Right lobe of liver (tissue), 6 donors: ENCODE measurements around the gene PLEKHG3. TPM values are rescaled to one million over a fixed set of nuclear protein-coding genes. Genes with fewer than 3 reads are reported as not detected.

Source experiments
- ATAC-seq, 4 donors: fragments of 200-7000 bp; cut with Tn5 transposase; one replicate each; pipeline ENCODE4 v1.9.1; 2020; ENCODE audit warnings: mild to moderate bottlenecking in 4 of 4, moderate library complexity in 4 of 4
- DNase-seq, 3 donors: peaks; one replicate each; pipeline ENCODE4 v3.0.0-alpha.2; 2020
- H3K27ac ChIP-seq, 3 donors: fragments of 200-600 bp; one replicate each; pipeline ENCODE4 v1.8.0; 2022
- H3K27me3 ChIP-seq, 2 donors: fragments of 200-600 bp; one replicate each; pipeline ENCODE4 v1.8.0; 2022
- H3K36me3 ChIP-seq, 4 donors: fragments of 200-600 bp; sonication (generic) in 1 of 4; one replicate each; pipeline versions ENCODE4 v1.5.1 to v1.8.0; 2017 to 2022; ENCODE audit warnings: control low read depth in 1 of 4
- H3K4me1 ChIP-seq, 4 donors: fragments of 200-600 bp; sonication (generic) in 1 of 4; one replicate each; pipeline versions ENCODE4 v1.5.1 to v1.8.0; 2017 to 2022; ENCODE audit warnings: control low read depth in 1 of 4
- H3K4me3 ChIP-seq, 3 donors: fragments of 200-600 bp; one replicate each; pipeline ENCODE4 v1.8.0; 2022
- H3K9me3 ChIP-seq, 4 donors: fragments of 200-600 bp; sonication (generic) in 1 of 4; one replicate each; pipeline versions ENCODE4 v1.5.1 to v1.8.0; 2017 to 2022; ENCODE audit warnings: control low read depth in 1 of 4
- CTCF ChIP-seq, 4 donors: fragments of 200-600 bp in 3 of 4; fragments of 450-650 bp in 1 of 4; IDR thresholded peaks; one replicate each; pipeline versions ENCODE4 v1.5.1 to v1.8.0; 2016 to 2022; ENCODE audit warnings: antibody characterized with exemption in 4 of 4, mild to moderate bottlenecking in 2 of 4
- POLR2A ChIP-seq: fragments of 450-650 bp; IDR thresholded peaks from one replicate; pipeline ENCODE4 v1.6.1; 2017; ENCODE audit warnings: antibody characterized with exemption, mild to moderate bottlenecking
- WGBS: methylation state at CpG from one replicate; pipeline ENCODE4 v1.1.6; 2018; ENCODE audit warnings: low coverage, low lambda C conversion rate; ENCODE audit not compliant: insufficient coverage; ENCODE audit errors: missing lambda C conversion rate; 5-methylcytosine and 5-hydroxymethylcytosine counted together
- intact Hi-C, 2 donors: fragments of 100-400 bp; cut with DNase I; formaldehyde crosslinking; loops; one replicate each; pipeline versions ENCODE4 v1.11.2 to v1.14.1; 2022
- total RNA-seq, 6 experiments: library from RNA; depleted of rRNA in 2 of 6; stranded (reverse); fragments of >200 nt in 2 of 6; fragmentation: NEBNext Ultra II Directional in 3 of 6; extraction: Animal tissue kit (Norgen Biotek cat#: 25700) in 3 of 6; gene quantifications; one replicate each; pipeline versions ENCODE4 v1.1.0 to v1.2.4, GENCODE V29; 2016 to 2023
- donor health status: DM: no; HTN: yes; CAD: no.
- donor health status: DM: no; HTN: no; CAD: no.
- donor health status: DM: no; HTN: no; CAD: no.
- donor health status: DM: no; HTN: yes; CAD: no.
- donor health status: DM: no; HTN: yes; CAD: no.

Gene PLEKHG3
- total RNA-seq, 6 experiments from 2014 or later = 25.4 to 49.1 (median 28.0) TPM

GRCh38 chr14:64692986-64693809, 11.0 kb upstream of the PLEKHG3 start:
- H3K9me3 ChIP-seq = no peaks in the 10 kb centered on the region
- no peak overlapping the region for H3K4me3 ChIP-seq
- TF ChIP-seq CTCF (IDR thresholded peaks at IDR 0.05) = no peak
- no peak for TF ChIP-seq POLR2A
- H3K27me3 ChIP-seq = no peaks in the 10 kb centered on the region
- no peaks in the 10 kb centered on the region for H3K4me1 ChIP-seq
- no peak overlapping the region for H3K27ac ChIP-seq
- ATAC-seq = no peak
- intact Hi-C loops = no loop called here
- peak in 1 of 3 donors; percentile 18 for DNase-seq
- H3K36me3 ChIP-seq = no peaks in the 10 kb centered on the region
- 70% methylated on average over 3 of the region's 5 CpGs for WGBS

GRCh38 chr14:64693810-64694165, 10.4 kb upstream of the PLEKHG3 start:
- Histone ChIP-seq H3K9me3 (no peaks in the 10 kb centered on the region), H3K4me3 (no peak overlapping the region), H3K27ac (no peak overlapping the region), H3K27me3 (no peaks in the 10 kb centered on the region), H3K36me3 (no peaks in the 10 kb centered on the region), H3K4me1 (peaks cover 0 to 3% (median 0%) of the 10 kb centered on the region in 4 donors)
- intact Hi-C loops = no loop called here
- ATAC-seq (no peak), DNase-seq (no peak)
- 81% methylated on average over 2 of the region's 2 CpGs for WGBS
- TF ChIP-seq POLR2A (no peak), CTCF (IDR thresholded peaks at IDR 0.05) (no peak)

DNA sequence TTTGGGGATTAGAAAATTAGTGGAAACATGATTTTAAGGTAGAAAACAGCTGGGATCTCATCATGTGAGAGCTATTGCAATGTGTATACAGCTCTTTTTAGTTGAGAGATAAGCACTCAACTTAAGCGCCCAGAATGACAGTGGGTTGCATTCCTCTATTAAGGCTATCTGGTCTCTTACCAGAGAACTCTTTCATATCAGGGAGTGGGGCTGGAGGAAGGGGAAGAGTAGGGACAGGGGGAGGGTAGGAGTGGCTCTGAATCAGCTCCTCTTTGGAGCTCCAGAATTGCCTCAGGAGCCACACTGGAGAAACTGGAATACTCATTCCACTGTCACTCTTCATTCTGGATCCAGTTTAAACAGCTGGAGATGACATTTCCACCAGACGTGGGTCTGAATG, 9.2 kb upstream of the PLEKHG3 start:
- DNase-seq (no peak), ATAC-seq (no peak)
- H3K27ac ChIP-seq = no peak overlapping the region
- no peaks in the 10 kb centered on the region for H3K36me3 ChIP-seq
- TF ChIP-seq POLR2A (no peak), CTCF (IDR thresholded peaks at IDR 0.05) (no peak)
- no peaks in the 10 kb centered on the region for H3K27me3 ChIP-seq
- 58% methylated on average over 2 of the region's 2 CpGs for WGBS
- intact Hi-C loops = no loop called here
- H3K4me1 ChIP-seq = peaks cover 0 to 7% (median 0%) of the 10 kb centered on the region in 4 donors
- H3K9me3 ChIP-seq = no peaks in the 10 kb centered on the region
- H3K4me3 ChIP-seq = no peak overlapping the region

DNA sequence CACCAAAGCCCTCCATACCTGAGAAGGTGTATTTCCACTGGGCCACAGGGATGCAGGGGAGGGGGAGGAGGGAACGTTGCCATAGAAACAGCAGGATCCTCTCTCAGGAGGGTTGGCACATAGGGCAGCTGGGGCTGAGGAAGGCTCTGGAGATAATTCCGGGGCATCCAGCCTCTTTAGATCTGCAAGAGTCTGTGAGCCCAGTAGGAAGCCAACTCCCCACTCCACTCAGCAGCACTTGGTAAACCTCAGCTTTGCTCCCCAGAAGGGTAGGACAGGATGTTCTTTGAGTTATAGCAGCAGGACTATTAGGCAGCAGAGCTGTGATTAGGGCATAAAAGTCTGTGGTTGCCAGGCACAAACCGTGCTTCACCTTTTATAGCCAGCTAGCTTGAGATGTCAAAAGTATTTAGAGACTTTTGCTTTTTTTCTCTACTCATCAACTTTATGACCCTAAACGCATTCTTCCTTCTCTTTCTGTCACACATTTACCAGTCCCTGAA, 7.8 kb upstream of the PLEKHG3 start:
- intact Hi-C loops = no loop called here
- no peak for TF ChIP-seq POLR2A
- no peak for TF ChIP-seq CTCF (IDR thresholded peaks at IDR 0.05)
- Histone ChIP-seq H3K4me3 (no peak overlapping the region), H3K9me3 (no peaks in the 10 kb centered on the region), H3K4me1 (peaks cover 0 to 7% (median 0%) of the 10 kb centered on the region in 4 donors), H3K27me3 (no peaks in the 10 kb centered on the region), H3K27ac (no peak overlapping the region), H3K36me3 (no peaks in the 10 kb centered on the region)
- DNase-seq (no peak), ATAC-seq (peak in 1 of 4 donors; percentile 36)
- WGBS = 63% methylated on average over 4 of the region's 4 CpGs
